Mesenchymal stem cell (in vitro differentiated cells and primary cell): ENCODE data around the gene TMEM109.

ENCODE experiments used
- DNase-seq: peaks from one replicate; pipeline ENCODE4 v3.0.0-alpha.2; 2013
- H2AFZ ChIP-seq: one replicate; pipeline ENCODE4 v1.6.1; 2013; ENCODE audit warnings: low read depth, mild to moderate bottlenecking, control low read depth, inconsistent platforms, low read length, moderate library complexity
- H2AK5ac ChIP-seq: 2 replicates; pipeline ENCODE4 v1.6.1; 2013; ENCODE audit warnings: low read length, moderate library complexity, mild to moderate bottlenecking, inconsistent platforms; ENCODE audit not compliant: severe bottlenecking
- H2BK120ac ChIP-seq: one replicate; pipeline ENCODE4 v1.6.1; 2013; ENCODE audit warnings: low read depth, mild to moderate bottlenecking, inconsistent platforms, low read length, moderate library complexity
- H2BK12ac ChIP-seq, 2 experiments: one replicate each; pipeline ENCODE4 v1.6.1; 2013; ENCODE audit warnings: inconsistent platforms in 2 of 2, low read length in 2 of 2, mild to moderate bottlenecking in 2 of 2, moderate library complexity in 2 of 2, control low read depth in 1 of 2
- H2BK15ac ChIP-seq: one replicate; pipeline ENCODE4 v1.6.1; 2013; ENCODE audit warnings: mild to moderate bottlenecking, low read depth, inconsistent platforms; ENCODE audit not compliant: poor library complexity, severe bottlenecking
- H2BK5ac ChIP-seq: 2 replicates; pipeline ENCODE4 v1.6.1; 2013; ENCODE audit warnings: low read depth, mild to moderate bottlenecking, low read length, control low read depth, inconsistent platforms; ENCODE audit not compliant: poor library complexity, severe bottlenecking
- H3K14ac ChIP-seq, 2 experiments: one replicate each; pipeline ENCODE4 v1.6.1; 2013; ENCODE audit warnings: inconsistent platforms in 2 of 2, low read length in 2 of 2, control low read depth in 1 of 2, mild to moderate bottlenecking in 1 of 2, moderate library complexity in 1 of 2
- H3K18ac ChIP-seq, 2 experiments: one replicate each; pipeline ENCODE4 v1.6.1; 2013; ENCODE audit warnings: inconsistent platforms in 2 of 2, low read length in 2 of 2, control low read depth in 1 of 2, low read depth in 1 of 2, mild to moderate bottlenecking in 1 of 2
- H3K23ac ChIP-seq, 2 experiments: one replicate each; pipeline ENCODE4 v1.6.1; 2013; ENCODE audit warnings: inconsistent platforms in 2 of 2, low read length in 2 of 2, mild to moderate bottlenecking in 2 of 2, moderate library complexity in 2 of 2, control low read depth in 1 of 2
- H3K27ac ChIP-seq: 2 replicates; pipeline ENCODE4 v1.5.1; 2013; ENCODE audit warnings: mild to moderate bottlenecking, moderate library complexity, low read length, control low read depth, inconsistent platforms; ENCODE audit not compliant: poor library complexity, severe bottlenecking
- H3K27me3 ChIP-seq, 2 experiments: 2 replicates each; pipeline versions ENCODE4 v1.6.1 to v1.7.0; 2013; ENCODE audit warnings: low read length in 2 of 2, mild to moderate bottlenecking in 2 of 2, moderate library complexity in 2 of 2, control low read depth in 1 of 2, inconsistent platforms in 1 of 2; ENCODE audit not compliant: control insufficient read depth in 1 of 2, insufficient read depth in 1 of 2
- H3K36me3 ChIP-seq, 2 experiments: 2 replicates each; pipeline versions ENCODE4 v1.6.1 to v1.7.0; 2013; ENCODE audit warnings: low read length in 2 of 2, control low read depth in 1 of 2, inconsistent platforms in 1 of 2, low read depth in 1 of 2, mild to moderate bottlenecking in 1 of 2; ENCODE audit not compliant: insufficient read depth in 2 of 2, control insufficient read depth in 1 of 2
- H3K4ac ChIP-seq, 2 experiments: one replicate each; pipeline ENCODE4 v1.6.1; 2013; ENCODE audit warnings: inconsistent platforms in 2 of 2, low read length in 2 of 2, mild to moderate bottlenecking in 2 of 2, moderate library complexity in 2 of 2, control low read depth in 1 of 2, low read depth in 1 of 2
- H3K4me1 ChIP-seq: 2 replicates; pipeline ENCODE4 v1.6.1; 2013; ENCODE audit warnings: low read depth, low read length, control low read depth; ENCODE audit not compliant: control insufficient read depth, insufficient read depth
- H3K4me2 ChIP-seq: 2 replicates; pipeline ENCODE4 v1.6.1; 2013; ENCODE audit warnings: low read length, mild to moderate bottlenecking, inconsistent platforms; ENCODE audit not compliant: poor library complexity, severe bottlenecking
- H3K4me3 ChIP-seq, 2 experiments: 2 replicates each; pipeline versions ENCODE4 v1.5.1 to v1.7.0; 2013; ENCODE audit warnings: low read length in 2 of 2, mild to moderate bottlenecking in 2 of 2, control low read depth in 1 of 2, low read depth in 1 of 2; ENCODE audit not compliant: insufficient read depth in 1 of 2
- H3K79me1 ChIP-seq: replicated peaks from 2 replicates; pipeline ENCODE4 v1.6.1; 2013; ENCODE audit warnings: mild to moderate bottlenecking, control low read depth, low read length, inconsistent platforms; ENCODE audit not compliant: poor library complexity, severe bottlenecking
- H3K9ac ChIP-seq: 2 replicates; pipeline ENCODE4 v1.7.0; 2013; ENCODE audit warnings: mild to moderate bottlenecking, low read length, moderate library complexity
- H3K9me3 ChIP-seq: 2 replicates; pipeline ENCODE4 v1.7.0; 2013; ENCODE audit warnings: mild to moderate bottlenecking, low read length; ENCODE audit not compliant: control insufficient read depth
- H4K8ac ChIP-seq: one replicate; pipeline ENCODE4 v1.6.1; 2013; ENCODE audit warnings: inconsistent platforms, mild to moderate bottlenecking, low read length, moderate library complexity
- H4K91ac ChIP-seq: one replicate; pipeline ENCODE4 v1.6.1; 2013; ENCODE audit warnings: mild to moderate bottlenecking, low read length, inconsistent platforms
- WGBS: methylation state at CpG from one replicate; pipeline ENCODE4 v1.1.7; 2013; ENCODE audit warnings: mixed read lengths; 5-methylcytosine and 5-hydroxymethylcytosine counted together

The TMEM109 gene

GRCh38 chr11:60875366-60876167 is 38.4 kb upstream of the TMEM109 start:
- Histone ChIP-seq H2AK5ac (no peak overlapping the region), H2BK5ac (no peak overlapping the region), H3K4ac (peak overlapping the region in 1 of 2 experiments; percentile 35), H3K9ac (no peak overlapping the region), H2BK15ac (no peak overlapping the region), H3K79me1 (no peaks in the 10 kb centered on the region), H2BK12ac (no peak overlapping the region), H3K27me3 (no peaks in the 10 kb centered on the region), H3K4me3 (no peak overlapping the region), H3K9me3 (no peaks in the 10 kb centered on the region), H3K27ac (no peak overlapping the region), H3K18ac (peak overlapping the region; percentile 9 to 48), H2BK120ac (no peak overlapping the region), H3K4me1 (peaks cover 31% of the 10 kb centered on the region), H3K14ac (peak overlapping the region in 1 of 2 experiments; percentile 41), H2AFZ (no peak overlapping the region), H4K91ac (no peak overlapping the region), H3K4me2 (no peak overlapping the region), H3K36me3 (peaks cover 10 to 12% of the 10 kb centered on the region in 2 experiments), H4K8ac (no peak overlapping the region), H3K23ac (no peak overlapping the region)
- 87% methylated on average over 7 of the region's 7 CpGs for WGBS
- no peak for DNase-seq

- Histone ChIP-seq H2BK12ac (peak overlapping the region in 1 of 2 experiments; percentile 34), H4K91ac (no peak overlapping the region), H3K27me3 (no peaks in the 10 kb centered on the region), H3K23ac (no peak overlapping the region), H3K4ac (no peak overlapping the region), H2AFZ (no peak overlapping the region), H3K36me3 (peaks cover 8 to 15% of the 10 kb centered on the region in 2 experiments), H3K9me3 (no peaks in the 10 kb centered on the region), H2BK120ac (no peak overlapping the region), H3K9ac (no peak overlapping the region), H3K14ac (peak overlapping the region in 1 of 2 experiments; percentile 63), H2AK5ac (peak overlapping the region; percentile 10), H2BK15ac (no peak overlapping the region), H3K18ac (peak overlapping the region; percentile 9 to 48), H4K8ac (no peak overlapping the region), H3K27ac (no peak overlapping the region), H3K4me1 (peaks cover 27% of the 10 kb centered on the region), H2BK5ac (no peak overlapping the region), H3K4me2 (no peak overlapping the region), H3K79me1 (no peaks in the 10 kb centered on the region), H3K4me3 (no peak overlapping the region)
- no peak for DNase-seq
- 74% methylated on average over 2 of the region's 2 CpGs for WGBS
Measured at GRCh38 chr11:60876168-60876485, 37.8 kb upstream of the TMEM109 start.

- Histone ChIP-seq H2BK12ac (no peak overlapping the region), H2AFZ (no peak overlapping the region), H3K79me1 (no peaks in the 10 kb centered on the region), H3K36me3 (peaks cover 8 to 15% of the 10 kb centered on the region in 2 experiments), H3K9ac (no peak overlapping the region), H3K27ac (no peak overlapping the region), H2BK5ac (no peak overlapping the region), H3K4me2 (no peak overlapping the region), H3K4ac (no peak overlapping the region), H3K23ac (no peak overlapping the region), H4K8ac (no peak overlapping the region), H3K14ac (no peak overlapping the region), H2BK15ac (no peak overlapping the region), H2AK5ac (no peak overlapping the region), H3K27me3 (no peaks in the 10 kb centered on the region), H3K4me1 (peaks cover 5% of the 10 kb centered on the region), H3K4me3 (no peak overlapping the region), H3K18ac (no peak overlapping the region), H2BK120ac (no peak overlapping the region), H3K9me3 (no peaks in the 10 kb centered on the region), H4K91ac (no peak overlapping the region)
- DNase-seq: no peak
- WGBS: over 99% methylated on average over 4 of the region's 5 CpGs
Measured at GRCh38 chr11:60878245-60879101, 35.5 kb upstream of the TMEM109 start.

- Histone ChIP-seq H2AFZ (no peak overlapping the region), H2BK120ac (no peak overlapping the region), H3K4me3 (no peak overlapping the region), H3K9me3 (no peaks in the 10 kb centered on the region), H3K18ac (no peak overlapping the region), H3K36me3 (peaks cover 8 to 15% of the 10 kb centered on the region in 2 experiments), H3K4ac (no peak overlapping the region), H3K14ac (no peak overlapping the region), H3K27ac (no peak overlapping the region), H4K8ac (no peak overlapping the region), H3K23ac (no peak overlapping the region), H3K4me2 (no peak overlapping the region), H4K91ac (no peak overlapping the region), H2BK12ac (no peak overlapping the region), H2BK15ac (no peak overlapping the region), H3K4me1 (peaks cover 2% of the 10 kb centered on the region), H2AK5ac (no peak overlapping the region), H3K9ac (peak overlapping the region; percentile 21), H3K27me3 (no peaks in the 10 kb centered on the region), H2BK5ac (no peak overlapping the region), H3K79me1 (no peaks in the 10 kb centered on the region)
- WGBS: no CpG with 5 or more reads among the region's 1 CpG
- DNase-seq: no peak
Measured at GRCh38 chr11:60879104-60879503, 34.9 kb upstream of the TMEM109 start.
